GM13976 (cell line): ENCODE measurements around the gene UMPS.

Experiments
- DNase-seq: peaks from one replicate; pipeline ENCODE4 v3.0.0; 2012; ENCODE audit warnings: low spot score
- in situ Hi-C: fragments of 300-500 bp; cut with MboI; formaldehyde crosslinking; loops from one replicate; pipeline ENCODE4 v1.12.0; 2022; ENCODE audit warnings: low sequenced_read_pairs, mixed read lengths, inconsistent platforms; ENCODE audit not compliant: unreplicated experiment
- TF ChIP-seq, protein P1 (sequence below): IDR thresholded peaks from 2 replicates; pipeline ENCODE4 v1.5.1; 2012; ENCODE audit warnings: borderline replicate concordance, mild to moderate bottlenecking; ENCODE audit not compliant: insufficient read depth; ENCODE audit errors: extremely low read depth, missing control alignments, control extremely low read depth

UMPS gene

DNA sequence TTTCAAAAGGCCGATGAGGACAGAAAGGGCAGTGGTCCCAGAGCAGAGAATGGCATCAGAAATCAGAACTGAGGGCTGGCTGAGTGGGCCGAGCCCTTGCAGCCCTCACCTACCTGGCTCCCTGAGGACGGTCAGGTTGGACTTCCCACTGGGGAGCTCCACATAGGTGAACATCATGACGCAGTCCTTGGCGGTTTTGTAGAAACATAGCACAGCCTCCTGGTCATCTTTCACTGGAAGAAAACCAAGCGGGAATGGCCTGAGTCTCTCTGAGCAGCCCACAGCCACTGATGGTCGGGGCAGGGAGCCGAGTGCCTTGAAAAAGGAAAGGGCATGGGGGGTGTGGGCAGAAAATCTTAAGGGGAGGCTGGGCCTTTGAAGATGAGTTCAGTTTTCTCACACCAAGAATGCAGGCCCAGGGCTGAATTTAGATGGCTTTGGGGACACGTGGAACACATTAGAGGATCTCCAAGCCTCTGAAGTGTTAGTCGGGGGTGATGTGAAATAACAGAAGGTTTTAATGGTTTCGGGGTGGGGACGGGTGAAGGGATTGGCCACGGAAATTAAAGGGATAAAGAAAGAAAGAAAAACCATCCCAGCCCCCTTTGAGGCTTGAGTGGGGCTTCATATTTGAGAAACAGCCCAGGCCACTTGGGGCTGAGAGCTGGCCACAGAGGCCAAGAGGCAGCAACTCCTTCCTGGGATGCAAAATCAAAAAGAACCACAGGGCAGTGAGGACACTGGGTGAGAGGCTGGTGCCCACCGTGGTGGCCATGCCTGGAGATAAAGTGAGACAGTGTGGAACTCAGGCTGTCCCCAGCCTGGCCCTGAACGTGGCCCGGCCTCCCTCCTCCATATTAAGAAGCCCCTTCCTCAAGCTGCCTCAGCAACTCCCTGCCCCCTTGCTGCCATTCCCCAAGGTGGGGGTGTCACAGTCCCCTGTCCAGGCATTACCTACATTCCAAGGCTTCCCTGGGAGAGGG is 36.2 kb downstream of the UMPS start:
- DNase-seq, result no peak
- in situ Hi-C loops, result loop anchor here (25.0 kb wide), 2 partner anchors 671 to 821 kb away; partner anchors contain the start of gene OSBPL11
- TF ChIP-seq, protein P1, sequence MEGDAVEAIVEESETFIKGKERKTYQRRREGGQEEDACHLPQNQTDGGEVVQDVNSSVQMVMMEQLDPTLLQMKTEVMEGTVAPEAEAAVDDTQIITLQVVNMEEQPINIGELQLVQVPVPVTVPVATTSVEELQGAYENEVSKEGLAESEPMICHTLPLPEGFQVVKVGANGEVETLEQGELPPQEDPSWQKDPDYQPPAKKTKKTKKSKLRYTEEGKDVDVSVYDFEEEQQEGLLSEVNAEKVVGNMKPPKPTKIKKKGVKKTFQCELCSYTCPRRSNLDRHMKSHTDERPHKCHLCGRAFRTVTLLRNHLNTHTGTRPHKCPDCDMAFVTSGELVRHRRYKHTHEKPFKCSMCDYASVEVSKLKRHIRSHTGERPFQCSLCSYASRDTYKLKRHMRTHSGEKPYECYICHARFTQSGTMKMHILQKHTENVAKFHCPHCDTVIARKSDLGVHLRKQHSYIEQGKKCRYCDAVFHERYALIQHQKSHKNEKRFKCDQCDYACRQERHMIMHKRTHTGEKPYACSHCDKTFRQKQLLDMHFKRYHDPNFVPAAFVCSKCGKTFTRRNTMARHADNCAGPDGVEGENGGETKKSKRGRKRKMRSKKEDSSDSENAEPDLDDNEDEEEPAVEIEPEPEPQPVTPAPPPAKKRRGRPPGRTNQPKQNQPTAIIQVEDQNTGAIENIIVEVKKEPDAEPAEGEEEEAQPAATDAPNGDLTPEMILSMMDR, result no peak

- TF ChIP-seq, protein P1, result no peak
- in situ Hi-C loops, result loop anchor here (25.0 kb wide), 2 partner anchors 670 to 820 kb away; partner anchors contain the start of gene OSBPL11
- DNase-seq, result no peak
These were observed 37.0 kb downstream of the UMPS start for GRCh38 chr3:124767264-124767663.

GRCh38 chr3:124767691-124768090 is 37.4 kb downstream of the UMPS start:
- TF ChIP-seq, protein P1, result no peak
- in situ Hi-C loops, result loop anchor here (25.0 kb wide), 2 partner anchors 670 to 820 kb away; partner anchors contain the start of gene OSBPL11
- DNase-seq, result no peak

GRCh38 chr3:124768812-124769211 is 38.6 kb downstream of the UMPS start:
- TF ChIP-seq, protein P1, result peak; percentile 46
- DNase-seq, result peak; percentile 75
- in situ Hi-C loops, result loop anchor here (25.0 kb wide), 2 partner anchors 668 to 818 kb away; partner anchors contain the start of gene OSBPL11

DNA sequence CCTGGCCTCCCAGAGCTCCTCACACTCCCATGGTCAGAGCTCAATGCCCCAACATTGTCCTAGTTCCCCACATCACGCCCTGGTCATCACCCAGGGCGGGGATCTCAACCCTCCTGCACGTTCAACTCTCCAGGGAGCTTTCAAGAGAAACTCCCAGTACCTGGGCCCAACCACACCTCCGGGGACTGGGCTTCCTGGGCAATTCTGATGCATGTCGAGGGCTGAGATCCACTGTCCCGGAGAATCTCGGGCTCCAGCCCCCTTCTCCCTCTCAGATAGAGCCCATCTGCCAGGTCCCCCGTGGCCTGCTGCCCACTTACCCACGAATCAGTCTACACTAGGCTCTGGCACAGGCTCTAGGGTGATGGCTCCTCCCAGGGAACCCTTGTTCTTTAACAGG is 39.2 kb downstream of the UMPS start:
- no peak for DNase-seq
- TF ChIP-seq, protein P1, result no peak
- in situ Hi-C loops, result loop anchor here (25.0 kb wide), 2 partner anchors 668 to 818 kb away; partner anchors contain the start of gene OSBPL11

DNA sequence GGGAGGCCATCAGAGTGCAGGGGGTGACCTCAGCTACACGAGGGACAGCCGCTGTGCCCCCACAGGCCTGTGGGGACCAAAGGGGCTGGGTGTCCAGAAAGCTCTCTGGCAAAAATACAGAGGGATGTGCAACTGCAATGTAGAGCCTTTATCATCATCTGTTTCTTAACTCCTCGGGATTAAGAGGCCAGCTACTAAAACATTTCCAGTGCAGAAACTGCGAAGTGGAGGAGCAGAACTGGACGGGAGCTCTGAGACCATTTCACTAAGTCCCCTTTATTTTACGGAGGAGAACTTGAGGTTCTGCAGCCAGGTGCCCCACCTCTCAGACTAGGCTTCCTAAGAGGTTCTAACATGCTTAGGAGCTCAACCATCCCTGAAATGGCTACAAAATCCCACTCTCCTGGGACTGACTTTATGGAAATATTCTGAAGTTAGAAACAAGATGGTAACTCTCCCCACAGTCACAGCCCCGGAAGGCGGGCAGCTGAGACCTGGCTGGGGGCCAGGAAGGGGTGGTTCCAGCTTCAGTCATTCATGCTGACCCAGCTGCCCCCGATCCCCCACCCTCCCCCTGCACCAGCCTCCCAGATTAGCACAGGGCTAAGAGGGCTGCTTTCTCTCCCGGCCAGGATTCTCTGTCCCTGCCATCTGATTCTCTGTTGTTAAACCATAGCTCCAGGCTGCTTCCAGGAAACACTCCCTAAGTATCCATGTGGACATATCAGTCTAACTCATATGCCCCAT is 40.3 kb downstream of the UMPS start:
- in situ Hi-C loops, result loop anchor here (25.0 kb wide), 2 partner anchors 667 to 817 kb away; partner anchors contain the start of gene OSBPL11
- TF ChIP-seq, protein P1, result no peak
- DNase-seq, result no peak
